Measurements from ENCODE around the gene XXYLT1.
A peak's percentile ranks its signal among the peaks of the same experiment; 100 is the strongest.
"Not testable (repeated sequence)": the region's sequence is repeated elsewhere in the genome, so short reads cannot be mapped to it uniquely, and the experiment has no call there.

The XXYLT1 gene

GRCh38 chr3:195038161-195038560 lies 232.8 kb downstream of the XXYLT1 start:
- DNase-seq, result no peak

GRCh38 chr3:195037586-195037985 lies 233.4 kb downstream of the XXYLT1 start:
- DNase-seq, result not testable (repeated sequence)

- no peak for DNase-seq
Measured at GRCh38 chr3:195036974-195037373, 234.0 kb downstream of the XXYLT1 start.

- DNase-seq, result no peak
Measured at GRCh38 chr3:195036574-195036973, 234.4 kb downstream of the XXYLT1 start.

GRCh38 chr3:195036203-195036505 lies 234.8 kb downstream of the XXYLT1 start:
- DNase-seq, result no peak

- DNase-seq, result no peak
Measured at GRCh38 chr3:195035345-195036202, 235.4 kb downstream of the XXYLT1 start.

- DNase-seq, result no peak
Measured at GRCh38 chr3:195034541-195034940, 236.4 kb downstream of the XXYLT1 start.

- no peak for DNase-seq
Measured at GRCh38 chr3:195034101-195034500, 236.9 kb downstream of the XXYLT1 start.

GRCh38 chr3:195033531-195034091 lies 237.3 kb downstream of the XXYLT1 start:
- DNase-seq, result no peak

GRCh38 chr3:195032955-195033354 lies 238.0 kb downstream of the XXYLT1 start:
- DNase-seq, result no peak

- DNase-seq, result peak; percentile 68
Measured at GRCh38 chr3:195032106-195032759, 238.7 kb downstream of the XXYLT1 start.

GRCh38 chr3:195031574-195032003 lies 239.4 kb downstream of the XXYLT1 start:
- DNase-seq, result no peak

- DNase-seq, result peak; percentile 40
Measured at GRCh38 chr3:195030791-195031321, 240.1 kb downstream of the XXYLT1 start.

- DNase-seq, result no peak
Measured at GRCh38 chr3:195028877-195029606, 241.9 kb downstream of the XXYLT1 start.

- DNase-seq, result no peak
Measured at GRCh38 chr3:195025884-195026200, 245.1 kb downstream of the XXYLT1 start.

GRCh38 chr3:195025056-195025883 lies 245.7 kb downstream of the XXYLT1 start:
- no peak for DNase-seq

GRCh38 chr3:195023989-195024388 lies 247.0 kb downstream of the XXYLT1 start:
- DNase-seq, result no peak

GRCh38 chr3:195023576-195023975 lies 247.4 kb downstream of the XXYLT1 start:
- DNase-seq, result no peak

GRCh38 chr3:195021692-195022091 lies 249.3 kb downstream of the XXYLT1 start:
- DNase-seq, result no peak

GRCh38 chr3:195020921-195021320 lies 250.0 kb downstream of the XXYLT1 start:
- no peak for DNase-seq

GRCh38 chr3:195020185-195020584 lies 250.8 kb downstream of the XXYLT1 start:
- DNase-seq, result no peak

- DNase-seq, result no peak
Measured at GRCh38 chr3:195019335-195019734, 251.6 kb downstream of the XXYLT1 start.
